ENCODE data around the gene LSG1. TPM values are rescaled to one million over a fixed set of nuclear protein-coding genes. Genes with fewer than 3 reads are reported as not detected.

Gene LSG1
- total and polyA plus RNA-seq, 10 of the 15 experiments (the other 5 are each of a cell fraction or from before 2014, with no cell fraction given): 14.3 to 75.6 (median 54.4) TPM

- Histone ChIP-seq H3K36me3 (ENCODE audit: control insufficient read depth in 2 of 2, insufficient read depth in 2 of 2, low read length in 1 of 2) (no peaks in the 10 kb centered on the region), H3K79me2 (ENCODE audit: control insufficient read depth, insufficient read depth, low read length) (no peaks in the 10 kb centered on the region; the same call in 1 of the 2 replicates), H2AFZ (ENCODE audit: control insufficient read depth, low read depth, low read length) (peak overlapping the region; percentile 68), H3K4me2 (ENCODE audit: control insufficient read depth, insufficient read depth) (no peak overlapping the region; the same call in 1 of the 2 replicates), H3K4me1 (ENCODE audit: control insufficient read depth, insufficient read depth, low read length) (peaks cover 36% of the 10 kb centered on the region), H3K27me3 (replicated peaks in 1 of 2; ENCODE audit: control insufficient read depth in 2 of 2, insufficient read depth in 2 of 2, low read length in 1 of 2) (peaks cover 0 to 5% of the 10 kb centered on the region in 2 experiments; a peak in 2 of 4 replicates), H3K9ac (ENCODE audit: control insufficient read depth, insufficient read depth, low read length) (no peak overlapping the region), H3K27ac (ENCODE audit: control insufficient read depth, insufficient read depth) (no peak overlapping the region), H4K20me1 (ENCODE audit: control insufficient read depth, insufficient read depth) (no peaks in the 10 kb centered on the region), H3K4me3 (no peak overlapping the region), H3K9me3 (replicated peaks; ENCODE audit: control insufficient read depth, insufficient read depth, low read length) (no peaks in the 10 kb centered on the region)
- no TSS peak for BruUV-seq (replicated peaks)
- 44% methylated on average over 14 of the region's 14 CpGs for WGBS (ENCODE audit: insufficient coverage, insufficient replicate concordance, low lambda C conversion rate, missing lambda C conversion rate)
- CTCF ChIA-PET: interaction anchor here (0.6 to 4.1 kb wide), 55 partner anchors 9 to 840 kb away, joined by 3 to 96 read pairs (median 4); partner anchors contain the start of genes LSG1 and XXYLT1
- RAD21 ChIA-PET (ENCODE audit: unreplicated experiment): interaction anchor here (0.6 to 2.8 kb wide), 35 partner anchors 9 to 856 kb away, joined by 3 to 69 read pairs (median 3); partner anchors contain the start of genes LSG1 and XXYLT1
- POLR2A ChIA-PET: interaction anchor here (0.6 to 1.0 kb wide), 5 partner anchors 11 to 578 kb away, joined by 3 to 5 read pairs (median 3); no protein-coding TSS in a partner anchor
- SMC1A ChIA-PET (ENCODE audit: uncharacterized antibody, unreplicated experiment): interaction anchor here (0.5 to 3.5 kb wide), 33 partner anchors 9 to 843 kb away, joined by 3 to 41 read pairs (median 4); partner anchors contain the start of genes LSG1 and XXYLT1
- in situ Hi-C loops (cut with MboI) (loop anchor here (10.0 kb wide), 1 partner anchor 442 kb away; no protein-coding TSS in a partner anchor), intact Hi-C loops (cut with micrococcal nuclease; ENCODE audit: unreplicated experiment) (loop anchor here (1.0 to 5.0 kb wide), 4 partner anchors 319 to 839 kb away; no protein-coding TSS in a partner anchor)
- ATAC-seq (peak; percentile 86), FAIRE-seq (peak; percentile 99), DNase-seq (ENCODE audit: low read depth, low spot score) (no peak)
- TF ChIP-seq CREM (IDR thresholded peaks at IDR 0.05; ENCODE audit: low read depth) (no peak), IRF4 (IDR thresholded peaks at IDR 0.05; ENCODE audit: low read depth, low read length) (peak; percentile 51; the same call in 1 of the 2 replicates), CHD2 (IDR thresholded peaks at IDR 0.05; ENCODE audit: borderline replicate concordance, low read depth, low read length) (no peak), GATAD2B (conservative IDR thresholded peaks at IDR 0.05; ENCODE audit: low read depth) (0 out of 2 replicates have a peak, but pooled peaks have one; percentile 21), MYB (IDR thresholded peaks at IDR 0.05; ENCODE audit: borderline replicate concordance, low read depth, low read length) (no peak), IKZF1 (conservative IDR thresholded peaks at IDR 0.05) (peak; percentile 32), NRF1 (conservative IDR thresholded peaks at IDR 0.05; ENCODE audit: low read depth, low read length) (no peak), BCL3 (IDR thresholded peaks at IDR 0.05; ENCODE audit: borderline replicate concordance, insufficient read depth, low read depth, low read length, poor library complexity, severe bottlenecking) (no peak), KDM1A (IDR thresholded peaks at IDR 0.05; ENCODE audit: borderline replicate concordance) (no peak), CBX3 (IDR thresholded peaks at IDR 0.05; ENCODE audit: borderline replicate concordance, low read depth) (no peak), SUZ12 (IDR thresholded peaks at IDR 0.05; ENCODE audit: unreplicated experiment) (no peak), PRDM15 (CRISPR knock-in tag; IDR thresholded peaks at IDR 0.05) (no peak)
- TF ChIP-seq, protein P1, sequence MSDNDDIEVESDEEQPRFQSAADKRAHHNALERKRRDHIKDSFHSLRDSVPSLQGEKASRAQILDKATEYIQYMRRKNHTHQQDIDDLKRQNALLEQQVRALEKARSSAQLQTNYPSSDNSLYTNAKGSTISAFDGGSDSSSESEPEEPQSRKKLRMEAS (IDR thresholded peaks at IDR 0.05; ENCODE audit: low read depth, low read length): no peak
- TF ChIP-seq, protein P2, sequence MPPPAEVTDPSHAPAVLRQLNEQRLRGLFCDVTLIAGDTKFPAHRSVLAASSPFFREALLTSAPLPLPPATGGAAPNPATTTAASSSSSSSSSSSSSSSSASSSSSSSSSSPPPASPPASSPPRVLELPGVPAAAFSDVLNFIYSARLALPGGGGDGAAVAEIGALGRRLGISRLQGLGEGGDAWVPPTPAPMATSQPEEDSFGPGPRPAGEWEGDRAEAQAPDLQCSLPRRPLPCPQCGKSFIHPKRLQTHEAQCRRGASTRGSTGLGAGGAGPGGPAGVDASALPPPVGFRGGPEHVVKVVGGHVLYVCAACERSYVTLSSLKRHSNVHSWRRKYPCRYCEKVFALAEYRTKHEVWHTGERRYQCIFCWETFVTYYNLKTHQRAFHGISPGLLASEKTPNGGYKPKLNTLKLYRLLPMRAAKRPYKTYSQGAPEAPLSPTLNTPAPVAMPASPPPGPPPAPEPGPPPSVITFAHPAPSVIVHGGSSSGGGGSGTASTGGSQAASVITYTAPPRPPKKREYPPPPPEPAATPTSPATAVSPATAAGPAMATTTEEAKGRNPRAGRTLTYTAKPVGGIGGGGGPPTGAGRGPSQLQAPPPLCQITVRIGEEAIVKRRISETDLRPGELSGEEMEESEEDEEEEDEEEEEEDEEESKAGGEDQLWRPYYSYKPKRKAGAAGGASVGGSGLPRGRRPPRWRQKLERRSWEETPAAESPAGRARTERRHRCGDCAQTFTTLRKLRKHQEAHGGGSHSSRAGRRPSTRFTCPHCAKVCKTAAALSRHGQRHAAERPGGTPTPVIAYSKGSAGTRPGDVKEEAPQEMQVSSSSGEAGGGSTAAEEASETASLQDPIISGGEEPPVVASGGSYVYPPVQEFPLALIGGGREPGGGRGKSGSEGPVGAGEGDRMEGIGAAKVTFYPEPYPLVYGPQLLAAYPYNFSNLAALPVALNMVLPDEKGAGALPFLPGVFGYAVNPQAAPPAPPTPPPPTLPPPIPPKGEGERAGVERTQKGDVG (CRISPR knock-in tag; IDR thresholded peaks at IDR 0.05): no peak
Observed at GRCh38 chr3:194682694-194683310, 10.8 kb upstream of the LSG1 start.
